ENCODE data around the gene ADRM1. TPM values are rescaled to one million over a fixed set of nuclear protein-coding genes. Genes with fewer than 3 reads are reported as not detected.

The ADRM1 gene
- total and polyA plus RNA-seq, 2 experiments from 2014 or later: 206 to 243 TPM

DNA sequence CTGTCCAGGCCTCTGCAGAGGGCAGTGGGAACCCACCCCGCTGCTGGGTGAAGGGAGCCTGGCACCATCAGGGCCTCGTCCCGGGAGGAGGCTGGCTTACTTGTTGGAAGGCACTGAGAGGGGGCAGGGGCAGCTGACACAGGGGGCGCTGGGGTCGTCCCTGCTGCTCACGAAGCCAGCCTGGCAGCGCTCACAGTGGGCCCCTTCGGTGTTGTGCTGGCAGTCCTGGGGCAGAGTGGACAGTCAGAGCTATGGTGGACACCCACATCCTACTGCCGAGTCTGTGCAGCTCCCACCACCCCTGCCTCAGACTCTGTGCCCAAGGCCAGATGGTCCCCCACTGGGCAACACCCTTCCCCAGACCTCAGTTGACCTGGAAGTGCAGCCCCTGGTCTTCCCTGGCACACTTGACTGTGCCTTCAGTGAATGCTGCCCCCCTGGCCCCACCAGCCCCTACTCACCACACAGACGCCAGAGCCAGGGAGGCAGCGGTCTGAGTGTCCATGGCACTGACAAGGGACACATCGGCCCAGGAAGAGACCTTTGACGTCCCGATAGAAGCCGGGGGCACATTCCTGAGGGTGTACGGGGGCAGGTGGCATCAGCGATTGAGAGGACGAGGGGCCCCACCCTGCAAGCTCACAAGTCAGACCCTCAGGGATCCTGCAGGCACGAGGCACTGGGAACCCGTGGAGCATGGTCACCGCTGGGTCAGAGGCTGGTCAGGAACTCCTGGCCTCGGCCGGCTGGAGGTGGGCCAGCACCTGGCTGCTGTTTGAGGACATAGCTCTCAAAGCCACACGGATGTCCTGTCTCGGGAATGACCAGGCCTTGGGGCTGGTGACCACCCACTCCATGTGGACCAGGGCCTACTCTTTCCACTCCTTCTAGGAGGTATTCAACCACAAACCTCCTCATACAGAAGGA lies 21.4 kb downstream of the ADRM1 start (continued):
- TF ChIP-seq, protein P1, sequence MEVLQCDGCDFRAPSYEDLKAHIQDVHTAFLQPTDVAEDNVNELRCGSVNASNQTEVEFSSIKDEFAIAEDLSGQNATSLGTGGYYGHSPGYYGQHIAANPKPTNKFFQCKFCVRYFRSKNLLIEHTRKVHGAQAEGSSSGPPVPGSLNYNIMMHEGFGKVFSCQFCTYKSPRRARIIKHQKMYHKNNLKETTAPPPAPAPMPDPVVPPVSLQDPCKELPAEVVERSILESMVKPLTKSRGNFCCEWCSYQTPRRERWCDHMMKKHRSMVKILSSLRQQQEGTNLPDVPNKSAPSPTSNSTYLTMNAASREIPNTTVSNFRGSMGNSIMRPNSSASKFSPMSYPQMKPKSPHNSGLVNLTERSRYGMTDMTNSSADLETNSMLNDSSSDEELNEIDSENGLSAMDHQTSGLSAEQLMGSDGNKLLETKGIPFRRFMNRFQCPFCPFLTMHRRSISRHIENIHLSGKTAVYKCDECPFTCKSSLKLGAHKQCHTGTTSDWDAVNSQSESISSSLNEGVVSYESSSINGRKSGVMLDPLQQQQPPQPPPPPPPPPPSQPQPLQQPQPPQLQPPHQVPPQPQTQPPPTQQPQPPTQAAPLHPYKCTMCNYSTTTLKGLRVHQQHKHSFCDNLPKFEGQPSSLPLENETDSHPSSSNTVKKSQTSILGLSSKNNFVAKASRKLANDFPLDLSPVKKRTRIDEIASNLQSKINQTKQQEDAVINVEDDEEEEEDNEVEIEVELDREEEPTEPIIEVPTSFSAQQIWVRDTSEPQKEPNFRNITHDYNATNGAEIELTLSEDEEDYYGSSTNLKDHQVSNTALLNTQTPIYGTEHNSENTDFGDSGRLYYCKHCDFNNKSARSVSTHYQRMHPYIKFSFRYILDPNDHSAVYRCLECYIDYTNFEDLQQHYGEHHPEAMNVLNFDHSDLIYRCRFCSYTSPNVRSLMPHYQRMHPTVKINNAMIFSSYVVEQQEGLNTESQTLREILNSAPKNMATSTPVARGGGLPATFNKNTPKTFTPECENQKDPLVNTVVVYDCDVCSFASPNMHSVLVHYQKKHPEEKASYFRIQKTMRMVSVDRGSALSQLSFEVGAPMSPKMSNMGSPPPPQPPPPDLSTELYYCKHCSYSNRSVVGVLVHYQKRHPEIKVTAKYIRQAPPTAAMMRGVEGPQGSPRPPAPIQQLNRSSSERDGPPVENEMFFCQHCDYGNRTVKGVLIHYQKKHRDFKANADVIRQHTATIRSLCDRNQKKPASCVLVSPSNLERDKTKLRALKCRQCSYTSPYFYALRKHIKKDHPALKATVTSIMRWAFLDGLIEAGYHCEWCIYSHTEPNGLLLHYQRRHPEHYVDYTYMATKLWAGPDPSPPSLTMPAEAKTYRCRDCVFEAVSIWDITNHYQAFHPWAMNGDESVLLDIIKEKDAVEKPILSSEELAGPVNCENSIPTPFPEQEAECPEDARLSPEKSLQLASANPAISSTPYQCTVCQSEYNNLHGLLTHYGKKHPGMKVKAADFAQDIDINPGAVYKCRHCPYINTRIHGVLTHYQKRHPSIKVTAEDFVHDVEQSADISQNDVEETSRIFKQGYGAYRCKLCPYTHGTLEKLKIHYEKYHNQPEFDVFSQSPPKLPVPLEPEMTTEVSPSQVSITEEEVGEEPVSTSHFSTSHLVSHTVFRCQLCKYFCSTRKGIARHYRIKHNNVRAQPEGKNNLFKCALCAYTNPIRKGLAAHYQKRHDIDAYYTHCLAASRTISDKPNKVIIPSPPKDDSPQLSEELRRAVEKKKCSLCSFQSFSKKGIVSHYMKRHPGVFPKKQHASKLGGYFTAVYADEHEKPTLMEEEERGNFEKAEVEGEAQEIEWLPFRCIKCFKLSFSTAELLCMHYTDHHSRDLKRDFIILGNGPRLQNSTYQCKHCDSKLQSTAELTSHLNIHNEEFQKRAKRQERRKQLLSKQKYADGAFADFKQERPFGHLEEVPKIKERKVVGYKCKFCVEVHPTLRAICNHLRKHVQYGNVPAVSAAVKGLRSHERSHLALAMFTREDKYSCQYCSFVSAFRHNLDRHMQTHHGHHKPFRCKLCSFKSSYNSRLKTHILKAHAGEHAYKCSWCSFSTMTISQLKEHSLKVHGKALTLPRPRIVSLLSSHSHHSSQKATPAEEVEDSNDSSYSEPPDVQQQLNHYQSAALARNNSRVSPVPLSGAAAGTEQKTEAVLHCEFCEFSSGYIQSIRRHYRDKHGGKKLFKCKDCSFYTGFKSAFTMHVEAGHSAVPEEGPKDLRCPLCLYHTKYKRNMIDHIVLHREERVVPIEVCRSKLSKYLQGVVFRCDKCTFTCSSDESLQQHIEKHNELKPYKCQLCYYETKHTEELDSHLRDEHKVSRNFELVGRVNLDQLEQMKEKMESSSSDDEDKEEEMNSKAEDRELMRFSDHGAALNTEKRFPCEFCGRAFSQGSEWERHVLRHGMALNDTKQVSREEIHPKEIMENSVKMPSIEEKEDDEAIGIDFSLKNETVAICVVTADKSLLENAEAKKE (CRISPR knock-in tag; IDR thresholded peaks at IDR 0.05): no peak
- no peak for TF ChIP-seq JUNB (IDR thresholded peaks at IDR 0.05; ENCODE audit: unreplicated experiment)

GRCh38 chr20:62325172-62325905 lies 22.5 kb downstream of the ADRM1 start:
- H3K4me2 ChIP-seq: no peak overlapping the region
- H4K20me1 ChIP-seq (replicated peaks; ENCODE audit: insufficient read depth): no peaks in the 10 kb centered on the region
- no peak overlapping the region for H3K27ac ChIP-seq (ENCODE audit: low read depth)
- Mint-ChIP-seq H3K9me3 (peaks cover 3% of the 10 kb centered on the region; the same call in 2 of the 3 replicates), H3K36me3 (ENCODE audit: low read depth) (peaks cover 74% of the 10 kb centered on the region), H3K4me1 (no peaks in the 10 kb centered on the region; the same call in 2 of the 3 replicates), H3K27ac (no peak overlapping the region), H3K27me3 (ENCODE audit: insufficient read depth, low read depth, poor library complexity) (peaks cover 13% of the 10 kb centered on the region), H3K4me3 (no peak overlapping the region)
- no peak overlapping the region for H3K4me3 ChIP-seq
- H2AFZ ChIP-seq: no peak overlapping the region
- no peaks in the 10 kb centered on the region for H3K27me3 ChIP-seq (ENCODE audit: insufficient read depth)
- no peaks in the 10 kb centered on the region for H3K79me2 ChIP-seq (replicated peaks; ENCODE audit: insufficient read depth)
- ATAC-seq: no peak
- no peak for DNase-seq (ENCODE audit: low spot score)
- no peaks in the 10 kb centered on the region for H3K9me2 ChIP-seq (ENCODE audit: insufficient read depth)
- no peaks in the 10 kb centered on the region for H3K4me1 ChIP-seq (ENCODE audit: insufficient read depth)
- H3K36me3 ChIP-seq (ENCODE audit: insufficient read depth): peaks cover 20% of the 10 kb centered on the region
- peaks cover 9% of the 10 kb centered on the region for H3F3A ChIP-seq (replicated peaks; ENCODE audit: low read depth)
- TF ChIP-seq ZNF331 (CRISPR knock-in tag; IDR thresholded peaks at IDR 0.05; ENCODE audit: low read depth) (no peak), JUNB (IDR thresholded peaks at IDR 0.05; ENCODE audit: unreplicated experiment) (no peak), ZNF114 (CRISPR knock-in tag; IDR thresholded peaks at IDR 0.05) (no peak), EZH2phosphoT487 (IDR thresholded peaks at IDR 0.05; ENCODE audit: unreplicated experiment) (no peak)
- TF ChIP-seq, protein P1 (CRISPR knock-in tag; IDR thresholded peaks at IDR 0.05): no peak

All from GM23338 (cell line).